ENCODE results near the gene ARSB.
"Not testable (repeated sequence)": the region's sequence is repeated elsewhere in the genome, so short reads cannot be mapped to it uniquely, and the experiment has no call there.

Gene ARSB

DNA sequence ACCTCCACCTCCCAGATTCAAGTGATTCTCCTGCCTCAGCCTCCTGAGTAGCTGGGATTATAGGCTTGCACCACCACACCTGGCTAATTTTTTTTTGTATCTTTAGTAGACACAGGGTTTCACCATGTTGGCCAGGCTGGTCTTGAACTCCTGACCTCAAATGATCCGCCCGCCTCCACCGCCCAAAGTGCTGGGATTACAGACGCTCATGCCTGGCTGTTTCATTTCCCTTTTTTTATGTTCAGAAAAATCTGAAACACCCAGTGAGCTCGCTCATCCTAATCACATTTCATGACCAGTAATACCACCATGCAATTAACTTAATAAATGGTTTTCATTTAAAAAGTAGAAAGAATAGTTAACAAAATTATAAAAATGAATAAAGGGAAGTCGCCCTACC is 252.4 kb downstream of the ARSB start:
- not testable (repeated sequence) for DNase-seq (ENCODE audit: insufficient read length, low spot score)
- peak; percentile 81 for FAIRE-seq

DNA sequence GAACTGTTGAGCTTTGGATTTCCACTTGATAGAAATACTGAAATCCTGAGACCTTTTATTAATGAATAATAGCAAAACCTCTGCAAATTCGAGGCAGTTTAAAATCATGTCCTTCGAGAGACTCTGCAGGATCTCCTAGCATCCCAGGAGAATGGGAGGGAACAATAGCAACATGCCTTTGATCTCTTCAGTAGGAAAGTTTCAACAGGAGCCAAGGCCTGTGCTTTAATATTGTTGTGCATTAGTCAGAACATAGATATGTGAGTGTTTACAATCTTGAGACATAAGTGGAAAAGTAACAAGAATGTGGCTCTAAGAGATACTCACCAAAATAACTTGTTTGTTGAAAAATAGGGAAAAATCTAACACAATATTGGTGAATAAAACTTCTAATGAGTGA is 253.2 kb downstream of the ARSB start:
- DNase-seq (ENCODE audit: insufficient read length, low spot score) (no peak), FAIRE-seq (peak; percentile 73)

DNA sequence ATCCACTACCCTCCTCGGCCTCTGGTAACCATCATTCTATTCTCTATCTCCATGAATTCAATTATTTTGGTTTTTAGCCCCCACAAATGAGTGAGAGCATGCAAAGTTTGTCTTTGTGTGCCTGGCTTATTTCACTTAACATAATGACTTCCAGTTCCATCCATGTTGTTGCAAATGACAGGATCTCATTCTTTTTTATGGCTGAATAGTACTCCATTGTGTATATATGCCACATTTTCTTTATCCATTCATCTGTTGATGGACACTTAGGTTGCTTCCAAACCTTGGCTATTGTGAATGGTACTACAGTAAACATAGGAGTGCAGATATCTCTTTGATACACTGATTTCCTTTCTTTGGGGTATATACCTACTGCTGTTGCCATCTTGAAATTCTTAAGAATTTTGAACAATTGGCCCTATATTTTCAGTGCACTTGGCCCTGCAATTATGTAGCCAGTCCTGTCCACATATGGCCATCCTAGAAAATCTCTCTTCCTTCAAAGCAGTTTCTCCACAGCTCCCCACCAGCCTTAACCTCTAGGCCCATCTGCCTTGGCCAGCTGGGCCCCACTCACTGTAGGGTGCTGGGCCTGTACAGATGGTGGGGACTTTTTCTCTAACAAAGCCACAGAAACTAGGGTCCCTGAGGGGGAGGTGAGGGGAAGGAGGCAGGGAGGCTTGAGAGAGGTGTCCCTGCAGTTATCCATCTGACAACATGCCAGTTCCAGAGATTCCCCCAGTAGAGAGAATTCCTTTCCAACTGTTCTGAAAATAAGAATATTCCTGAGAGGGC is 254.6 kb downstream of the ARSB start:
- DNase-seq (ENCODE audit: insufficient read length, low spot score) (no peak), FAIRE-seq (peak; percentile 58)

DNA sequence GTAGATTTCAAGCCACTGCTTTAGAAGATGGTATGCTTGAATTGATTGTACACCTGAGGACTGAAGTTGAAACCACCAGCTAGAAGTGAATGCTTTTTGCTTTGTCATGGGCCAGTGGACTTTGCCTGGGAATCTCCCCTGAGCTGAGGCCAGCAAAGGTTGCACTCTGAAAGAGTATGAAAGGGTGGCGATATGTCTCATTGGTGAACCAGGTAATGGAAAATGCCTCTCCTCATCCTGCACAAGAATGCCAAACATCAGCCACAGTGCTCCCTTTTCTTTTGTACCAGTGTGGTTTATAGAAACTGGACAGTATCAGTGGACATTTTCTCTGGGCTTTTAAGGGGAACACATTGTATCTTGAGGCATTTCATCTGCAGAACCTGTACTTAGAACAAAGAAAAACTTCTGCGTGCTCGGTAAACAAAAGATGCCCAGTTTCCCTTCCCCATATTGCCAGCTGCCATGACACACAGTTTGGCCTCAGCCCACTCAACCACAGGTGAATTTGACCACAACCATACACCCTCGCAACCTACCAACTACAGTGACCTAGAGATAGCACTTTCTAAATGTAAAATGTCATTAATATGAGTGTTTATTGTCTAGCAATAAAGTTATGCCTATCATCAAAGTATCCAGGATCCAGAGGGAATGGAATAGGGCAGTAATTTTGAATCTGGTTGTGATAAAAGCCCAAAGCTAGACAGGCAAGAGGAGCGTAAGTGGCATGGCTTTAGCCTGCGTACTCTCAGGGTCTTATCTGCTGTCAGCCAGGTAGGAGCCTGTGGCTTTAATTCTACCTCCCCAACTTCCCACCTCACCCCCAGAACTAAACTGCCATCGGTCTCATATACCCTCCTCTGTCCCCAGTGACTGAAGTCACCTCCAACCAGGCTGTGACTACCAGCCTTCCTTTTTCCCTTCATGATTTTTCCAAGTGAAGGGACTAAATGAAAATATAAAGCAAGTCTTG is 257.0 kb downstream of the ARSB start:
- DNase-seq (ENCODE audit: insufficient read length, low spot score) = peak; percentile 44
- peak; percentile 100 for FAIRE-seq
